ENCODE results near the gene MRPS33. TPM values are rescaled to one million over a fixed set of nuclear protein-coding genes. Genes with fewer than 3 reads are reported as not detected.
A peak's percentile ranks its signal among the peaks of the same experiment; 100 is the strongest.

The MRPS33 gene
- total and polyA plus RNA-seq, 2 of the 13 experiments (the other 11 are each of a cell fraction or from before 2014, with no cell fraction given), result 50.9 to 91.0 TPM

GRCh38 chr7:141001546-141001945 lies 13.2 kb downstream of the MRPS33 start (continued):
- peak; percentile 57 for TF ChIP-seq ARID5B (CRISPR knock-in tag; IDR thresholded peaks at IDR 0.05)
- TF ChIP-seq THRA (CRISPR knock-in tag; IDR thresholded peaks at IDR 0.05; ENCODE audit: borderline replicate concordance), result 0 out of 2 replicates have a peak, but pooled peaks have one; percentile 20
- TF ChIP-seq ZNF678 (CRISPR knock-in tag; IDR thresholded peaks at IDR 0.05), result no peak
- peak; percentile 57; the same call in 1 of the 2 replicates for TF ChIP-seq NR2F2 (IDR thresholded peaks at IDR 0.05; ENCODE audit: borderline replicate concordance, low read depth)
- TF ChIP-seq ISL2 (CRISPR knock-in tag; IDR thresholded peaks at IDR 0.05), result peak; percentile 62; the same call in 1 of the 2 replicates
- no peak for TF ChIP-seq SMAD9 (CRISPR knock-in tag; IDR thresholded peaks at IDR 0.05)
- TF ChIP-seq GATAD2A (CRISPR knock-in tag; IDR thresholded peaks at IDR 0.05), result 0 out of 2 replicates have a peak, but pooled peaks have one; percentile 41
- TF ChIP-seq KLF6 (CRISPR knock-in tag; IDR thresholded peaks at IDR 0.05), result 0 out of 2 replicates have a peak, but pooled peaks have one; percentile 29
- 0 out of 2 replicates have a peak, but pooled peaks have one; percentile 25 for TF ChIP-seq RARA (CRISPR knock-in tag; IDR thresholded peaks at IDR 0.05)
- TF ChIP-seq ZNF563 (CRISPR knock-in tag; IDR thresholded peaks at IDR 0.05), result no peak
- TF ChIP-seq KLF11 (CRISPR knock-in tag; IDR thresholded peaks at IDR 0.05), result no peak
- TF ChIP-seq GTF2F1 (IDR thresholded peaks at IDR 0.05; ENCODE audit: low read length), result no peak
- TF ChIP-seq, protein P1, sequence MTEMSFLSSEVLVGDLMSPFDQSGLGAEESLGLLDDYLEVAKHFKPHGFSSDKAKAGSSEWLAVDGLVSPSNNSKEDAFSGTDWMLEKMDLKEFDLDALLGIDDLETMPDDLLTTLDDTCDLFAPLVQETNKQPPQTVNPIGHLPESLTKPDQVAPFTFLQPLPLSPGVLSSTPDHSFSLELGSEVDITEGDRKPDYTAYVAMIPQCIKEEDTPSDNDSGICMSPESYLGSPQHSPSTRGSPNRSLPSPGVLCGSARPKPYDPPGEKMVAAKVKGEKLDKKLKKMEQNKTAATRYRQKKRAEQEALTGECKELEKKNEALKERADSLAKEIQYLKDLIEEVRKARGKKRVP (CRISPR knock-in tag; IDR thresholded peaks at IDR 0.05), result peak in 1 of 2 experiments; percentile 84; a peak in 1 of 4 replicates
- no peak for TF ChIP-seq SNRNP70 (IDR thresholded peaks at IDR 0.05; ENCODE audit: low read depth, low read length)
- no peak for TF ChIP-seq SIN3A (IDR thresholded peaks at IDR 0.05; ENCODE audit: borderline replicate concordance, low read depth, low read length)
- TF ChIP-seq ZBTB42 (CRISPR knock-in tag; IDR thresholded peaks at IDR 0.05), result no peak
- TF ChIP-seq ATF3 (CRISPR knock-in tag; IDR thresholded peaks at IDR 0.05), result peak; percentile 65; the same call in 1 of the 2 replicates
- peak; percentile 44; the same call in 1 of the 2 replicates for TF ChIP-seq FOXJ3 (CRISPR knock-in tag; IDR thresholded peaks at IDR 0.05; ENCODE audit: borderline replicate concordance)
- TF ChIP-seq, protein P2, sequence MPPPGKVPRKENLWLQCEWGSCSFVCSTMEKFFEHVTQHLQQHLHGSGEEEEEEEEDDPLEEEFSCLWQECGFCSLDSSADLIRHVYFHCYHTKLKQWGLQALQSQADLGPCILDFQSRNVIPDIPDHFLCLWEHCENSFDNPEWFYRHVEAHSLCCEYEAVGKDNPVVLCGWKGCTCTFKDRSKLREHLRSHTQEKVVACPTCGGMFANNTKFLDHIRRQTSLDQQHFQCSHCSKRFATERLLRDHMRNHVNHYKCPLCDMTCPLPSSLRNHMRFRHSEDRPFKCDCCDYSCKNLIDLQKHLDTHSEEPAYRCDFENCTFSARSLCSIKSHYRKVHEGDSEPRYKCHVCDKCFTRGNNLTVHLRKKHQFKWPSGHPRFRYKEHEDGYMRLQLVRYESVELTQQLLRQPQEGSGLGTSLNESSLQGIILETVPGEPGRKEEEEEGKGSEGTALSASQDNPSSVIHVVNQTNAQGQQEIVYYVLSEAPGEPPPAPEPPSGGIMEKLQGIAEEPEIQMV (CRISPR knock-in tag; IDR thresholded peaks at IDR 0.05; ENCODE audit: low read depth), result no peak
- 0 out of 2 replicates have a peak, but pooled peaks have one; percentile 38 for TF ChIP-seq TOE1 (CRISPR knock-in tag; IDR thresholded peaks at IDR 0.05)
- 0 out of 2 replicates have a peak, but pooled peaks have one; percentile 16 for TF ChIP-seq ZNF614 (CRISPR knock-in tag; IDR thresholded peaks at IDR 0.05; ENCODE audit: borderline replicate concordance)
- no peak for TF ChIP-seq FOXP1 (IDR thresholded peaks at IDR 0.05)
- peak; percentile 25; the same call in 1 of the 2 replicates for TF ChIP-seq FOXP1 (CRISPR knock-in tag; IDR thresholded peaks at IDR 0.05)
- no peak for TF ChIP-seq HNRNPH1 (optimal IDR thresholded peaks at IDR 0.05; ENCODE audit: low read depth, low read length)

All from HepG2 (cell line).